Activated CD4-positive, alpha-beta T cell treated with anti-CD3 and anti-CD28 coated beads, Interleukin-2, amount 10 ng/mL, durations not matched to agents 24 days and 14 days (primary cell): ENCODE results near the gene MCMBP. TPM values are rescaled to one million over a fixed set of nuclear protein-coding genes. Genes with fewer than 3 reads are reported as not detected.
"Not testable (repeated sequence)": the region's sequence is repeated elsewhere in the genome, so short reads cannot be mapped to it uniquely, and the experiment has no call there.

Experiments
- DNase-seq: peaks from one replicate; pipeline ENCODE4 v3.0.0; 2022
- H3K27ac Mint-ChIP-seq: one replicate; pipeline ENCODE4 v1.8.0; 2022; ENCODE audit warnings: mild to moderate bottlenecking, mixed read lengths
- H3K27me3 Mint-ChIP-seq: one replicate; pipeline ENCODE4 v1.8.0; 2022; ENCODE audit warnings: mixed read lengths
- H3K36me3 Mint-ChIP-seq: one replicate; pipeline ENCODE4 v1.8.0; 2022; ENCODE audit warnings: low read depth, mild to moderate bottlenecking, mixed read lengths
- H3K4me1 Mint-ChIP-seq: one replicate; pipeline ENCODE4 v1.8.0; 2021; ENCODE audit warnings: mixed read lengths
- H3K4me3 Mint-ChIP-seq: one replicate; pipeline ENCODE4 v1.8.0; 2022; ENCODE audit warnings: mild to moderate bottlenecking, moderate library complexity, mixed read lengths
- H3K9me3 Mint-ChIP-seq: one replicate; pipeline ENCODE4 v1.8.0; 2021; ENCODE audit warnings: mixed read lengths
- intact Hi-C: fragments of 100-400 bp; cut with micrococcal nuclease; formaldehyde crosslinking; loops from one replicate; pipeline ENCODE4 v1.15.1; 2023
- total RNA-seq: library from RNA; stranded (reverse); gene quantifications from 2 replicates; pipeline ENCODE4 v1.2.3, GENCODE V29; 2022

Gene MCMBP
- total RNA-seq, 1 donor from 2014 or later: 128 TPM

DNA sequence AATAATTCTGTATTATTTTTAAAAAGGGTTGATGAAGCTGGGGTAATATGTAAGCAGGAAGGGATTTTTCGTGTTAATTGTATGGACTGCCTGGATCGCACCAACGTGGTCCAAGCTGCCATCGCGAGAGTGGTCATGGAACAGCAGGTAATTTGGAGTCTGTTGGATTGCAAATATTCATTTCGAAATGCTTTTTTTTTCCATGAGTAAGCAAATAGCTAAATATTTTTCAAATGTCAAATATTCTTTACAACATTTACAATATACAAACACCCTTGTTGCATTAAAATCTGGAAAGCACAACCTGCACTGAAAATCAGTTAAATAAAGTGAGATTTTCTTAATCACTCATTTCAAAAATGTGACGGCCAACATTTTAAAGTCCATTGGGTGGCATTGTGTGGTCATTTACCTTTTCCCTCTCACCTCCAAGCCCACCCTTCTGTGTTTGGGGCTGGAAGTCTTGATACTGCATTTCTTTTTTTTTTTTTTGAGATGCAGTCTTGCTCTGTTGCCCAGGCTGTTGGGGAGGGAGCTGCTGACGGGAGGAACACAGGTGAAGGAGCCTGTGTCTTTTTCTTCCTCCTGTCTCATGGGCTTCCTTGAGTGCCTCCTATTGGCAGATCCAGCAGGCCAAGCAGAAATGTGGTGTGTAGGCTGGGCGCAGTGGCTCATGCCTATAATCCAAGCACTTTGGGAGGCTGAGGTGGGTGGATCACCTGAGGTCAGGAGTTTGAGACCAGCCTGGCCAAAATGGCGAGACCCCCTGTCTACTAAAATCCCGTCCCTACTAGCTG lies 66.1 kb downstream of the MCMBP start:
- no peaks in the 10 kb centered on the region for H3K27me3 Mint-ChIP-seq

DNA sequence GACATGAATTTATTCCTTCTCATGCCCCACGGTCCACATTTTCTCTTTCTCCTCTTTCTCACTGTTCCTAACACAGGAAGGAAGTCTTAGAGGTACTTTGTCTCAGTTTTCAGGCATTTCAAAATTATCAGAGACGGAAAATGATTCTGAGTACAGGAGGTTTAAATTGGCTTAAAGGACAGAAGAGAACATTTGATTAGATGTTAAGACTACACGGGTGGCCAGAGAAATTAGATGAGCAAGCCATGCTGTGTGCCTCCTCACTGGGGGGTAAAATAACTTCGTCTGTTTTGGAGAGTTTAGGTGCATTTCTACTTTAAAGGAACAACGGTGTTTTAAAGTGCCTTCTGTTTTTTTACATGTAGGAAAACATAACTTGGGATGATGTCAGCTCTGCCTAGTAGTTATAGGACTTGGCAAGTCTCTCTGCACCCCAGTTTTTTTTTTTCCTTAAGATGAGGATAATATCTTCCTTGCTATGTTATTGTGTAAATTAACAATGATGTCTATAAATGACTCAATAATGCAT lies 66.9 kb downstream of the MCMBP start:
- intact Hi-C loops: no loop called here
- Mint-ChIP-seq H3K9me3 (no peaks in the 10 kb centered on the region), H3K27me3 (no peaks in the 10 kb centered on the region), H3K36me3 (peaks cover 14% of the 10 kb centered on the region), H3K4me3 (no peak overlapping the region), H3K27ac (no peak overlapping the region), H3K4me1 (peaks cover 7% of the 10 kb centered on the region)
- no peak for DNase-seq

More for the DNA sequence above, 66.1 kb downstream of the MCMBP start:
- Mint-ChIP-seq H3K4me1 (peaks cover 7% of the 10 kb centered on the region), H3K27ac (no peak overlapping the region), H3K36me3 (peaks cover 14% of the 10 kb centered on the region), H3K9me3 (no peaks in the 10 kb centered on the region), H3K4me3 (no peak overlapping the region)
- intact Hi-C loops: no loop called here
- DNase-seq: no peak

DNA sequence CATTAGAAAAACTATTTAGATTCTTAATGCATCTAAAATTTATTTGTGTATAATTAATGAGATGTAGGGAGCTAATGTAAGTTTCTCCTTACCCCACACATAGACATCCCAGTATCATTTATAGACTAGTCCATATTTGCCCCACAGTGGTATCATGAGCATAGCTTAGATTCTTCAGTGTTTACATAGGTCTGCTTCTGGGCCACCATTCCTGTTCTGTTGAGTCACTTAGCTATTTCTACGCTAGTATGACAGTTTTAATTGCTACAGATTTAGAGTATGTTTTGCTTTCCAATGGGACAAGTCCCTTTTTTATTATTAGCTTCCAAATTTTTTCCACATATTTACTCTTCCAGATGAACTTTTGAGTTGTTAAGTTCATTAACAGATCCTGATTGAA lies 69.4 kb downstream of the MCMBP start:
- H3K27ac Mint-ChIP-seq: no peak overlapping the region
- peaks cover 7% of the 10 kb centered on the region for H3K4me1 Mint-ChIP-seq
- peaks cover 15% of the 10 kb centered on the region for H3K36me3 Mint-ChIP-seq
- DNase-seq: no peak
- H3K9me3 Mint-ChIP-seq: no peaks in the 10 kb centered on the region
- no peak overlapping the region for H3K4me3 Mint-ChIP-seq
- H3K27me3 Mint-ChIP-seq: no peaks in the 10 kb centered on the region
- intact Hi-C loops: no loop called here

DNA sequence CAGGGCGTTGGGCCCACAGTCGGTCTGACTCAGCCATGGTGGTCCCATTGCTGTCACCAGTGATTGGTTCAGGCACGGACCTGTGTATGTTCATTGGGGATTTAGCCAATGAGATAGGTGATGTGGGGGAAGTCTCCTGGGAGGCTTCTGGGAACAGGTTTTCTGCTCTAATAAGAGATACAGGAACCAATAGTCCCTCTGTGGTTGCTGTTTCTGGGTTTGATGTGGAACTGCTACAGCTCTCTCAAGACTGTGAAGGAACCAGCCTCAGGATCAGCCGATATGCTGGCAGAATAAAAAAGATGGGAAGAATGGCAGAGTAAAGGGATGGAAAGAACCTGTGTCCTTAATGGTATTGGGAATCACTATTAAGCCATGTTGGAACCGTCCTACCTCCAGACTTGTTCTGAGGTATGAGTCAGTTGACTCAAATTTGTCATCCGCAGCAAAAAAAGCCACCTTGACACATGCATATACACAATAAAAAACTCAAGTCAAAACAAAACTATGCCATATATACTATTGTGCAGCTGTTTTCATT lies 70.6 kb downstream of the MCMBP start:
- H3K36me3 Mint-ChIP-seq: peaks cover 15% of the 10 kb centered on the region
- no peak overlapping the region for H3K27ac Mint-ChIP-seq
- no peak overlapping the region for H3K4me3 Mint-ChIP-seq
- no peak for DNase-seq
- no peaks in the 10 kb centered on the region for H3K27me3 Mint-ChIP-seq
- intact Hi-C loops: no loop called here
- no peaks in the 10 kb centered on the region for H3K9me3 Mint-ChIP-seq
- H3K4me1 Mint-ChIP-seq: peaks cover 5% of the 10 kb centered on the region

DNA sequence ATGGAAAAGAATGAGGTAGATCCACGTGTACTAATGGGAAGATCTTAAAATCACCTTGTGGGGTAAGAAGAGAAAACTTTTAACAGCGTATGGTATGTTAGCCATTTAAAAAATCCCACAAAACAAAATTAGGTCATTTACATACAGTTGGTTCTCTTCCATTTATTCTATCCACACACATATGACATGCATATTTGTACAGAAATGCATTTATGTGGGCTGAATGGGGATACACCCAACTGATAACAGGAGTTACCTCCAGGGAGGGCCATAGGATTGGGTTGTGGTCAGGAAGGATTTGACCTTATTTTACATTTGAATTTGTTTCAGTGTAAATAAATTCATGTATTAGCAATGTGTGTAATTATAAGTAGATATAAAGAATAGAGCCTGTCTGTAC lies 71.5 kb downstream of the MCMBP start:
- H3K36me3 Mint-ChIP-seq: peaks cover 17% of the 10 kb centered on the region

DNA sequence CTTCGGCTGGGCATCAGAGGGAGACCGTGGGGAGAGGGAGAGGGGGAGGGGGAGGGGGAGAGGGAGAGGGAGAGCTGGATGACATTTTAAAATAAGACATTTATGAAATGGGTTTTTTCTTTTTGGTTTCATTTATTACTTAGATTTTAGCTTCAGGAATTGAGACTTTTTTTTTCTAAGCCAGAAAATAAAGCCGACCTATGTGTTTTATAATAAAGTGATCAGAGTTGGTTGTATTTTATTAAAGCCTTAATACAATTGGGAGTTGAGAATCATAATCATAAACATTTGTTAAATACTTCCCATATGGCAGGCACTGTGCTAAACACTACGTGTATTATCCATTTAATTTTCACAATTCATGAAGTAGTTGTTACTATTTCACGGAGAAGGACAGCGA lies 76.6 kb downstream of the MCMBP start:
- Mint-ChIP-seq H3K4me3 (no peak overlapping the region), H3K27ac (no peak overlapping the region), H3K9me3 (no peaks in the 10 kb centered on the region), H3K27me3 (no peaks in the 10 kb centered on the region), H3K4me1 (no peaks in the 10 kb centered on the region), H3K36me3 (peaks cover 10% of the 10 kb centered on the region)
- intact Hi-C loops: no loop called here
- no peak for DNase-seq

More for the DNA sequence above, 71.5 kb downstream of the MCMBP start:
- Mint-ChIP-seq H3K9me3 (no peaks in the 10 kb centered on the region), H3K27ac (no peak overlapping the region), H3K4me1 (peaks cover 5% of the 10 kb centered on the region), H3K27me3 (no peaks in the 10 kb centered on the region), H3K4me3 (no peak overlapping the region)
- no peak for DNase-seq
- intact Hi-C loops: no loop called here

DNA sequence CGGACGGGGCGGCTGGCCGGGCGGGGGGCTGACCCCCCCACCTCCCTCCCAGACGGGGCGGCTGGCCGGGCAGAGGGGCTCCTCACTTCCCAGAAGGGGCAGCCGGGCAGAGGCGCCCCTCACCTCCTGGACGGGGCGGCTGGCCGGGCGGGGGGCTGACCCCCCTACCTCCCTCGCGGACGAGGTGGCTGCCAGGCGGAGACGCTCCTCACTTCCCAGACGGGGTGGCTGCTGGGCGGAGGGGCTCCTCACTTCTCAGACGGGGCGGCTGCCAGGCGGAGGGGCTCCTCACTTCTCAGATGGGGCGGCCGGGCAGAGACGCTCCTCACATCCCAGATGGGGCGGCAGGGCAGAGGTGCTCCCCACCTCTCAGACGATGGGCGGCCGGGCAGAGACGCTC lies 77.5 kb downstream of the MCMBP start:
- DNase-seq, H3K9me3 Mint-ChIP-seq, H3K4me3 Mint-ChIP-seq, H3K27me3 Mint-ChIP-seq, intact Hi-C loops, H3K27ac Mint-ChIP-seq, H3K36me3 Mint-ChIP-seq, H3K4me1 Mint-ChIP-seq: not testable (repeated sequence)

DNA sequence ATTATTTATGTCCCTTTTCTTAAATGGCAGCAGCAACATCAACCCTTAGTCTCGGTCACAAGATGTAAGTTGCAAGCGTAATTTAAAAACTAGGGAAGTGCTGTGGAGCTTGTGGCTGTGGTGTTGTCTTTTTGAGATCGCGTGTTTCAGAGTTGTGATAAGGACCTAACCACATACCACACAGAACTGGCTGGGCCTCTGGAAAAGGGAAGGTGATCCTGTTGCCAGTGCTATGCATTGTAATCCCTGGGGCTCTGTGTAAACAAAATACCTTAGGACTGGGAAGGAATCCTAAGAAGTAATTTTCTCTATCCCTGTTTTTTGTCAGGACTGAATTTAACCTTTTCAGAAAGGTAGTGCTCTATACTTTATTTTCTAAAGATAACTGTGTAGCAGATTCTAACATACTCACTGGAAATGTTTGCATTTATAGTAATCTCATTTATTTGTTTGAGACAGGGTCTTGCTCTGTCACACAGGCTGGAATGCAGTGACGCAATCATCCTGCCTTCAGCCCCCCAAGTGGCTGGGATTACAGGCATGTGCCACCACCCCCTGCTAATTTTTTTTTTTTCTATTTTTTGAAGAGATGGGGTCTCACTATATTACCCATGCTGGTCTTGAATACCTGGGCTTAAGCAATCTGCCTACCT lies 86.4 kb downstream of the MCMBP start:
- DNase-seq: no peak
- no peak overlapping the region for H3K4me3 Mint-ChIP-seq
- H3K9me3 Mint-ChIP-seq: no peaks in the 10 kb centered on the region
- no peak overlapping the region for H3K27ac Mint-ChIP-seq
- H3K4me1 Mint-ChIP-seq: peaks cover 23% of the 10 kb centered on the region
- intact Hi-C loops: no loop called here
- H3K36me3 Mint-ChIP-seq: peaks cover 7% of the 10 kb centered on the region
- no peaks in the 10 kb centered on the region for H3K27me3 Mint-ChIP-seq

DNA sequence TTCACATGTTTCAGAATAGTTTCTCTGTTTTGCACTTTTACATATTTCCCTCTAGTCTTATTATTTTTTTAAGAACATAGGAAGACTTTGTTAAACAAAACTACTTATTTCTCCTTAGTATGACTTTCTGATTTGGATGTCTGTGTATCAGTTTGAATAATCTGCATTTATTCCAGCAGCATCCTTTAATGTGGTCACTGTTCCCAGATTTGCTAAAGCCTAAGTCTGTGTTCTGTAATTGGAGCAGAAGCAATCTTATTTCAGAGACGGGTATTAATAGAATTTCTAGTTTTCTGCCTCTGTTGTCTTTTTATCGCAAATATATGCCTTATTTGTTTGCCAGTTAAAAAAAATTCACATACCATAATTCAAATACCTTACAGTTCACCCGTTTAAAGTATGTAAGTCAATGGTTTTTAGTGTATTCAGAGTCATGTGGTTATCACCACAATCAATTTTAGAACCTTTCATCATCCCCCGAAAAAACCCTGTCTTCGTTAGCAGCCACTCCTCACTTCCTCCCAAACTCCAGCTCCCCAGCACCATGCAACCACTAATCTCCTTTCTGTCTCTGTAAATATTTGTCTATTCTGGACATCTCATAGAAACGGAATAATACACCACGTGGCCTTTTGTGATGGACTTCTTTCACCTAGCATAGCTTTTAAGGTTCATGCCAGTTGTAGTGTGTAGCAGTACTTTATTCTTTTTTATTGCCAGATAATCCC lies 88.1 kb downstream of the MCMBP start:
- Mint-ChIP-seq H3K36me3 (peaks cover 6% of the 10 kb centered on the region), H3K4me3 (peak overlapping the region; percentile 23), H3K27ac (peak overlapping the region; percentile 4), H3K27me3 (no peaks in the 10 kb centered on the region), H3K9me3 (no peaks in the 10 kb centered on the region), H3K4me1 (peaks cover 23% of the 10 kb centered on the region)
- intact Hi-C loops: loop anchor here (5.0 kb wide), 1 partner anchor 48 kb away; no protein-coding TSS in a partner anchor
- peak; percentile 72 for DNase-seq

DNA sequence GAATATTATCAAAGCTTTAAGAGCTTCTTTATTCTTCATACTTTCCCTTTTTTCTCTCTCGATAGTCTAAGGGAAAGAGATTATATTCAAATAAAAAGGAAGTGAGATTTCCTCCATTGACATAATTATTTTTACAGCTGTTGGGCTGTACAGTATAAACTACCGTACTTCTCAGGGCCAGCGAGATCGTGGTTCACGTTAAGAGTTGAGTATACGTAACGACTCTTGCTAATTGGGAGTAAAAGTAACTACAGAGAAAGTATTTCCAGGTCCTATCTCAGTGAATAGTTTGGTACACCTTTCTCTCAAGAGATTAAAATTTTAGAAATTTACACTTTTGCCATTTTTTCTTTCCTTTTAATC lies 89.0 kb downstream of the MCMBP start:
- no peaks in the 10 kb centered on the region for H3K9me3 Mint-ChIP-seq
- no peak overlapping the region for H3K27ac Mint-ChIP-seq
- no peak overlapping the region for H3K4me3 Mint-ChIP-seq
- H3K4me1 Mint-ChIP-seq: peaks cover 23% of the 10 kb centered on the region
- H3K36me3 Mint-ChIP-seq: peaks cover 6% of the 10 kb centered on the region
- H3K27me3 Mint-ChIP-seq: no peaks in the 10 kb centered on the region
- intact Hi-C loops: loop anchor here (5.0 kb wide), 1 partner anchor 49 kb away; no protein-coding TSS in a partner anchor
- no peak for DNase-seq

DNA sequence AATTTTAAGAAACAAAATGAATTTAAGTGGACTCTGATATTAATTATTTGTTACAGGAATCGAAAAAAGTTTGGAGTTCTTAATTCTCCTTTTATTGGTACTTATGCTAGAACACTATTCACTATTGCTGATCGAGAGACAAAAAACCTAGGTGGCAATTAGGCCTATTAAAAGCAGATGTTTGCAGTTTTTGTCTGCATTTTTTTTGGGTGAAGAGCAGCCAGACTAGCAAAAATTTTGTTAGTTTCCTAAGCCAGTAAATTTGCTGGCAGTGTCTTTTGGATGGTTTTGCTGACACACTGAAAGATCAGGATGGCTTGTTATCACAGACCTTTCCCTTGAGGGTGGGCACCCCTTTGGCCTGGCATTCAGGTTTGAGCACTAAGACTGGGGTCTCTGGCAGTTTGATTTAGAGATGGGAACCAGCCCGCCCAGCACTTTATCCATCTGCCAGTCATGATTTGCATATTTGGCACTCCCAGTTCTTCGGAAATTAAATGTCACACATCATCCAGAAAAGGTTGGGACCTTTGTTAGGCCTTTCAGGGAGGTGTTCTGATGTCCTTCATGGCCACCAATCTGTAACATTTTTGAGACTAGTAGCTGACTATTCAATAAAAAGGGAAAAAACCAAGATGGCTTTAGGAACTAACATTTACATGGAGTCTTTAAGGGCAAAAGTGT lies 89.5 kb downstream of the MCMBP start:
- Mint-ChIP-seq H3K27ac (no peak overlapping the region), H3K4me3 (no peak overlapping the region), H3K9me3 (no peaks in the 10 kb centered on the region), H3K4me1 (peaks cover 23% of the 10 kb centered on the region), H3K27me3 (no peaks in the 10 kb centered on the region), H3K36me3 (peaks cover 6% of the 10 kb centered on the region)
- intact Hi-C loops: loop anchor here (5.0 kb wide), 1 partner anchor 49 kb away; no protein-coding TSS in a partner anchor
- DNase-seq: no peak

DNA sequence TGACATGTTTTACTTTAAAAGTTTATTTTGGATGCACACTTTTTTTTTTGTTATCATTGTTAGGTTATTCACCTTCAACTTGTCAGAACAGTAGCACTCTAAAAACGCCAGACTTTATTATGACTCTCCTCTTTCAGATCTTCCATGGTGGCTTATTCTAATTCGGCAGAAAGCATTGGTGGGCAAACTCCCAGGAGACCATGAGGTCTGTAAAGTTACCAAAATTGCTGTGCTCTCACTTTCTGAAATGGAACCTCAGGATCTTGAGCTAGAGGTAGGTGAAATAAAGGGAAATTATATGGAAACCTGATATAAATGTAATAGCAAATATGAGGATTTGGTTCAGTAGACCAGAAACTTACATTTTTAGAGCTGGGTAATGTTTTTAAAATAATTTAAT lies 91.1 kb downstream of the MCMBP start:
- no peak overlapping the region for H3K4me3 Mint-ChIP-seq
- H3K27me3 Mint-ChIP-seq: no peaks in the 10 kb centered on the region
- no peak overlapping the region for H3K27ac Mint-ChIP-seq
- intact Hi-C loops: loop anchor here (5.0 kb wide), 1 partner anchor 51 kb away; no protein-coding TSS in a partner anchor
- H3K9me3 Mint-ChIP-seq: no peaks in the 10 kb centered on the region
- peaks cover 23% of the 10 kb centered on the region for H3K4me1 Mint-ChIP-seq
- peaks cover 6% of the 10 kb centered on the region for H3K36me3 Mint-ChIP-seq
- no peak for DNase-seq

DNA sequence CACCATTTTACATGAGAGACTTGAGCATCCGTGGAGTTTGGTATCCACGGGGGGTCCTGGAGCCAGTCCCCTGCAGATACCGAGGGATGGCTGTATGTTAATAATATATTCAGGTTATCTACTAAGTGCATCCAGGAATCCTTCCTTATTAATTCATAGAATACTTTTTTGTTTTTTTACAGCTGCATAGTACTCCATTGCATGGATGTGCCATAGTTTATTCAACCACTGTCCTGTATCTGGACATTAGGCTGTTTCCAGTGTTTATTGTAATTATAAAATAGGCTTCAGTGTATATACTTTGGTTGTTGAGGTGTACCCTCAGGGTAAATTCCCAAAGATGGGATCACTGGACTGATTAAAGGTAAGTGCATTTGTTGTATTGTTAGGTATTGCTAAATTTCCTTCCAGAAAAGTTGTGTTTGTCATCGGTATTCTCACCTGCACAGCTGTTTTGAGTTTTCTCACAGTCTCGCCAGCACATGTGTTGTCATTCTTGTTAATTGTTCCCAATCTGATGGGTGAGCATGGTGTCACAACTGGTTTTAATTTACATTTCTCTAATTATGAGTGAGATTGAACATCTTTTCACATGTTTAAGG lies 91.7 kb downstream of the MCMBP start:
- DNase-seq: no peak
- Mint-ChIP-seq H3K4me1 (peaks cover 20% of the 10 kb centered on the region), H3K27me3 (no peaks in the 10 kb centered on the region), H3K36me3 (peaks cover 6% of the 10 kb centered on the region), H3K4me3 (no peak overlapping the region), H3K9me3 (no peaks in the 10 kb centered on the region), H3K27ac (no peak overlapping the region)
- intact Hi-C loops: loop anchor here (5.0 kb wide), 1 partner anchor 51 kb away; no protein-coding TSS in a partner anchor
